HepG2 (cell line): Measurements from ENCODE around the gene S1PR5. TPM values are rescaled to one million over a fixed set of nuclear protein-coding genes. Genes with fewer than 3 reads are reported as not detected.
A peak's percentile ranks its signal among the peaks of the same experiment; 100 is the strongest.

Experiments
- ARID5B ChIP-seq: IDR thresholded peaks from 2 replicates; pipeline ENCODE4 v1.4.0; 2020; ENCODE audit warnings: mild to moderate bottlenecking, missing genetic modification reagents
- CCAR2 ChIP-seq: fragments of 200-400 bp; formaldehyde crosslinking; optimal IDR thresholded peaks from 2 replicates; pipeline ENCODE3; 2018; ENCODE audit warnings: low read depth, mild to moderate bottlenecking, low read length, moderate library complexity
- CHD4 ChIP-seq: fragments of 200-600 bp; sonication (generic); IDR thresholded peaks from 2 replicates; pipeline ENCODE4 v1.7.0; 2017; ENCODE audit warnings: mild to moderate bottlenecking, low read length, borderline replicate concordance
- KAT7 ChIP-seq: IDR thresholded peaks from 2 replicates; pipeline ENCODE4 v1.6.1; 2018; ENCODE audit warnings: borderline replicate concordance, missing compliant biosample characterization
- MTA1 ChIP-seq: sonication (generic); formaldehyde crosslinking; IDR thresholded peaks from 2 replicates; pipeline ENCODE4 v1.4.0; 2020; ENCODE audit warnings: missing genetic modification reagents, mild to moderate bottlenecking, borderline replicate concordance
- PLRG1 ChIP-seq: fragments of 450-650 bp; conservative IDR thresholded peaks from 2 replicates; pipeline ENCODE4 v1.6.1; 2016
- RNF219 ChIP-seq: sonication (generic); formaldehyde crosslinking; IDR thresholded peaks from 2 replicates; pipeline ENCODE4 v1.5.0; 2020; ENCODE audit warnings: mild to moderate bottlenecking, missing genetic modification reagents
- SETDB1 ChIP-seq: sonication (generic); formaldehyde crosslinking; IDR thresholded peaks from 2 replicates; pipeline ENCODE4 v1.5.1; 2020; ENCODE audit warnings: missing genetic modification reagents, mild to moderate bottlenecking, borderline replicate concordance
- UBTF ChIP-seq: sonication (generic); formaldehyde crosslinking; IDR thresholded peaks from 2 replicates; pipeline ENCODE4 v1.4.0; 2020; ENCODE audit warnings: mild to moderate bottlenecking, missing genetic modification reagents
- ZNF558 ChIP-seq: sonication (generic); formaldehyde crosslinking; IDR thresholded peaks from 2 replicates; pipeline ENCODE4 v1.9.0; 2022; ENCODE audit warnings: mild to moderate bottlenecking, missing genetic modification reagents, borderline replicate concordance
- ZNF788 ChIP-seq: sonication (generic); formaldehyde crosslinking; IDR thresholded peaks from 2 replicates; pipeline ENCODE4 v1.5.0; 2020; ENCODE audit warnings: mild to moderate bottlenecking, missing genetic modification reagents, borderline replicate concordance
- polyA plus RNA-seq, 8 experiments: library from polyadenylated mRNA; depleted of rRNA in 3 of 8; stranded (reverse) in 7 of 8; unstranded in 1 of 8; fragments of >200 nt; fragmentation: Illumina TruSeq in 4 of 8; extraction: Trizol in 4 of 8; gene quantifications; 2 replicates each; pipeline versions ENCODE4 v1.2.1 to v1.2.3, GENCODE V29; 2011 to 2016; ENCODE audit warnings: low read depth in 4 of 8, missing spikeins in 1 of 8, mixed read lengths in 1 of 8; ENCODE audit not compliant: insufficient read depth in 1 of 8
- total RNA-seq, 5 experiments: library from RNA; depleted of rRNA; stranded (reverse); fragments of >200 nt; fragmentation: Illumina TruSeq; extraction: Trizol; gene quantifications; 2 replicates each; pipeline ENCODE4 v1.2.3, GENCODE V29; 2016; ENCODE audit warnings: low read depth in 1 of 5
- TF ChIP-seq, protein P1 (sequence below): fragments of 450-650 bp; IDR thresholded peaks from 2 replicates; pipeline ENCODE4 v1.6.1; 2017; ENCODE audit warnings: mild to moderate bottlenecking
- TF ChIP-seq, protein P2 (sequence below): sonication (generic); formaldehyde crosslinking; IDR thresholded peaks from 2 replicates; pipeline ENCODE4 v1.4.0; 2020; ENCODE audit warnings: missing genetic modification reagents, borderline replicate concordance

S1PR5 gene
- total and polyA plus RNA-seq, 2 of the 13 experiments (the other 11 are each of a cell fraction or from before 2014, with no cell fraction given): 0.04 TPM; not detected in 1

DNA sequence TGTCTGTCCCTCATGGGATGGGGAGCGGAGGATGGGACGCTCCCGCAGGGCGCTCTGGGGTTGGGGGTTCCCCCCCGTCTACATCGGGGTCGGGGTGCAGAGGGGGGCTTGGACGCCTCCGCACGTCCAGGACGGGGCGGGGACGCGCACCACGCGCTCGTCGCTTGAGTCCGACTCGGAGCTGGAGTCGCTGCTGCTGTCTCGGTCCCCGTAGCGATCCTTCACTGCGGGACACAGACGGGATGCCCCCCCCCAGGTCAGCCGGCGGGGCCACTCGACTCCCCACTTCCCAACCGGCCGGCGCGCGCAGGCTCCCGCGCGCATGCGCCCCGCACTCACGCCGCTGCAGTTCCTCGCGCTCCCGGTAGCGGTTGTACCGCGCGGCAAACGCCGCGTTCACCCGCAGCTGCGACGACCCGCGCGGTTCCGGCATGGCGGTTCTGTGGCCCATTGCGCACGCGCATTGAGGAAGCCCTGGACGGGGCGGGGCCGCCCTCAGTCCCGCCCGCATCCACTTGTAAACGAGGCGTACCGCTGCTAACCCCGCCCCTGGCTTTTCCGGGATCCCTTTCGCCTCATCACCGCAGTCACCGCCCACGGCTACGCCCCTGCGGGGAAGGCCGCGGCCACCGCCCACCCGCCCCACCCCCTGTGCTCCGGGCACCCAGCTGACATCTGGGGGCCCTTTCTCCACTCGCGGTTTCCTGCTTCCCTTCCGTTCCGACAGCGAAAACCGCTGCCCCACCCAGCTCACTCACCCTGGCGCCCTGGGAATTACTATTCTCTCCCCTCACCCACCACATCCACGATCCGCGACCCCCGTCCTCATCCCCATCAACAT lies 48.5 kb upstream of the S1PR5 start, which contains the start of gene KRI1 (continued):
- TF ChIP-seq ZNF558 (CRISPR knock-in tag) (no peak; the same call in 1 of the 2 replicates), SETDB1 (no peak), ARID5B (CRISPR knock-in tag) (peak; percentile 43; the same call in 1 of the 2 replicates), CCAR2 (no peak), KAT7 (CRISPR knock-in tag) (peak; percentile 79; the same call in 1 of the 2 replicates), MTA1 (CRISPR knock-in tag) (no peak), ZNF788 (CRISPR knock-in tag) (peak; percentile 96; the same call in 1 of the 2 replicates), RNF219 (CRISPR knock-in tag) (no peak), PLRG1 (no peak), CHD4 (no peak), UBTF (CRISPR knock-in tag) (peak; percentile 48; the same call in 1 of the 2 replicates)
- TF ChIP-seq, protein P1, sequence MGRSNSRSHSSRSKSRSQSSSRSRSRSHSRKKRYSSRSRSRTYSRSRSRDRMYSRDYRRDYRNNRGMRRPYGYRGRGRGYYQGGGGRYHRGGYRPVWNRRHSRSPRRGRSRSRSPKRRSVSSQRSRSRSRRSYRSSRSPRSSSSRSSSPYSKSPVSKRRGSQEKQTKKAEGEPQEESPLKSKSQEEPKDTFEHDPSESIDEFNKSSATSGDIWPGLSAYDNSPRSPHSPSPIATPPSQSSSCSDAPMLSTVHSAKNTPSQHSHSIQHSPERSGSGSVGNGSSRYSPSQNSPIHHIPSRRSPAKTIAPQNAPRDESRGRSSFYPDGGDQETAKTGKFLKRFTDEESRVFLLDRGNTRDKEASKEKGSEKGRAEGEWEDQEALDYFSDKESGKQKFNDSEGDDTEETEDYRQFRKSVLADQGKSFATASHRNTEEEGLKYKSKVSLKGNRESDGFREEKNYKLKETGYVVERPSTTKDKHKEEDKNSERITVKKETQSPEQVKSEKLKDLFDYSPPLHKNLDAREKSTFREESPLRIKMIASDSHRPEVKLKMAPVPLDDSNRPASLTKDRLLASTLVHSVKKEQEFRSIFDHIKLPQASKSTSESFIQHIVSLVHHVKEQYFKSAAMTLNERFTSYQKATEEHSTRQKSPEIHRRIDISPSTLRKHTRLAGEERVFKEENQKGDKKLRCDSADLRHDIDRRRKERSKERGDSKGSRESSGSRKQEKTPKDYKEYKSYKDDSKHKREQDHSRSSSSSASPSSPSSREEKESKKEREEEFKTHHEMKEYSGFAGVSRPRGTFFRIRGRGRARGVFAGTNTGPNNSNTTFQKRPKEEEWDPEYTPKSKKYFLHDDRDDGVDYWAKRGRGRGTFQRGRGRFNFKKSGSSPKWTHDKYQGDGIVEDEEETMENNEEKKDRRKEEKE: no peak
- TF ChIP-seq, protein P2, sequence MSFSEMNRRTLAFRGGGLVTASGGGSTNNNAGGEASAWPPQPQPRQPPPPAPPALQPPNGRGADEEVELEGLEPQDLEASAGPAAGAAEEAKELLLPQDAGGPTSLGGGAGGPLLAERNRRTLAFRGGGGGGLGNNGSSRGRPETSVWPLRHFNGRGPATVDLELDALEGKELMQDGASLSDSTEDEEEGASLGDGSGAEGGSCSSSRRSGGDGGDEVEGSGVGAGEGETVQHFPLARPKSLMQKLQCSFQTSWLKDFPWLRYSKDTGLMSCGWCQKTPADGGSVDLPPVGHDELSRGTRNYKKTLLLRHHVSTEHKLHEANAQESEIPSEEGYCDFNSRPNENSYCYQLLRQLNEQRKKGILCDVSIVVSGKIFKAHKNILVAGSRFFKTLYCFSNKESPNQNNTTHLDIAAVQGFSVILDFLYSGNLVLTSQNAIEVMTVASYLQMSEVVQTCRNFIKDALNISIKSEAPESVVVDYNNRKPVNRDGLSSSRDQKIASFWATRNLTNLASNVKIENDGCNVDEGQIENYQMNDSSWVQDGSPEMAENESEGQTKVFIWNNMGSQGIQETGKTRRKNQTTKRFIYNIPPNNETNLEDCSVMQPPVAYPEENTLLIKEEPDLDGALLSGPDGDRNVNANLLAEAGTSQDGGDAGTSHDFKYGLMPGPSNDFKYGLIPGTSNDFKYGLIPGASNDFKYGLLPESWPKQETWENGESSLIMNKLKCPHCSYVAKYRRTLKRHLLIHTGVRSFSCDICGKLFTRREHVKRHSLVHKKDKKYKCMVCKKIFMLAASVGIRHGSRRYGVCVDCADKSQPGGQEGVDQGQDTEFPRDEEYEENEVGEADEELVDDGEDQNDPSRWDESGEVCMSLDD: peak; percentile 89
